ENCODE measurements around the gene AMH. TPM values are rescaled to one million over a fixed set of nuclear protein-coding genes. Genes with fewer than 3 reads are reported as not detected.

AMH gene
- total RNA-seq, 3 donors from 2014 or later (not counting 1 experiment from before 2014, with no cell fraction given) = 0.55 to 2.1 (median 0.88) TPM

GRCh38 chr19:2294687-2295335 is 45.7 kb downstream of the AMH start:
- peaks cover 36% of the 10 kb centered on the region for H3K4me1 ChIP-seq (ENCODE audit: control insufficient read depth, insufficient read depth, low read length)
- WGBS (ENCODE audit: insufficient coverage) = 71% methylated on average over 26 of the region's 26 CpGs
- H3K36me3 Mint-ChIP-seq = no peaks in the 10 kb centered on the region
- H3K27ac ChIP-seq (ENCODE audit: low read length) = no peak overlapping the region
- H3K36me3 ChIP-seq (ENCODE audit: control insufficient read depth, insufficient read depth, low read length) = peaks cover 4% of the 10 kb centered on the region
- no peak for ATAC-seq
- H3K27ac Mint-ChIP-seq = no peak overlapping the region
- intact Hi-C loops (cut with micrococcal nuclease) = no loop called here
- no peak overlapping the region for H3K4me3 Mint-ChIP-seq
- H3K9me3 ChIP-seq (ENCODE audit: control insufficient read depth, insufficient read depth, low read length) = no peaks in the 10 kb centered on the region
- H3K4me1 Mint-ChIP-seq = peaks cover 10 to 25% of the 10 kb centered on the region in 2 donors
- H3K9me3 Mint-ChIP-seq = no peaks in the 10 kb centered on the region
- H3K27me3 Mint-ChIP-seq (ENCODE audit: low read depth in 2 of 2) = no peaks in the 10 kb centered on the region
- DNase-seq = no peak
- no peak for TF ChIP-seq CTCF (IDR thresholded peaks at IDR 0.05)
- no peak overlapping the region for H3K4me3 ChIP-seq (ENCODE audit: low read length)
- H3K27me3 ChIP-seq (ENCODE audit: control insufficient read depth, insufficient read depth, low read length) = no peaks in the 10 kb centered on the region

- H3K36me3 ChIP-seq (ENCODE audit: control insufficient read depth, insufficient read depth, low read length) = peaks cover 4% of the 10 kb centered on the region
- WGBS (ENCODE audit: insufficient coverage) = 73% methylated on average over 16 of the region's 16 CpGs
- H3K4me3 Mint-ChIP-seq = no peak overlapping the region
- intact Hi-C loops (cut with micrococcal nuclease) = no loop called here
- peaks cover 34% of the 10 kb centered on the region for H3K4me1 ChIP-seq (ENCODE audit: control insufficient read depth, insufficient read depth, low read length)
- H3K4me1 Mint-ChIP-seq = peaks cover 8 to 21% of the 10 kb centered on the region in 2 donors
- H3K27ac Mint-ChIP-seq = no peak overlapping the region
- no peaks in the 10 kb centered on the region for H3K9me3 ChIP-seq (ENCODE audit: control insufficient read depth, insufficient read depth, low read length)
- H3K27ac ChIP-seq (ENCODE audit: low read length) = no peak overlapping the region
- no peaks in the 10 kb centered on the region for H3K36me3 Mint-ChIP-seq
- H3K27me3 ChIP-seq (ENCODE audit: control insufficient read depth, insufficient read depth, low read length) = no peaks in the 10 kb centered on the region
- no peak for DNase-seq
- no peak for TF ChIP-seq CTCF (IDR thresholded peaks at IDR 0.05)
- no peaks in the 10 kb centered on the region for H3K27me3 Mint-ChIP-seq (ENCODE audit: low read depth in 2 of 2)
- no peak overlapping the region for H3K4me3 ChIP-seq (ENCODE audit: low read length)
- ATAC-seq = no peak
- no peaks in the 10 kb centered on the region for H3K9me3 Mint-ChIP-seq
These were observed 47.0 kb downstream of the AMH start for GRCh38 chr19:2296141-2296540.

- H3K27me3 ChIP-seq (ENCODE audit: control insufficient read depth, insufficient read depth, low read length) = peaks cover 17% of the 10 kb centered on the region
- H3K9me3 ChIP-seq (ENCODE audit: control insufficient read depth, insufficient read depth, low read length) = no peaks in the 10 kb centered on the region
- peaks cover 29% of the 10 kb centered on the region for H3K4me1 ChIP-seq (ENCODE audit: control insufficient read depth, insufficient read depth, low read length)
- 69% methylated on average over 14 of the region's 17 CpGs for WGBS (ENCODE audit: insufficient coverage)
- no peak for TF ChIP-seq CTCF (IDR thresholded peaks at IDR 0.05)
- Mint-ChIP-seq H3K27ac (peak overlapping the region in 1 of 2 donors; percentile 49), H3K27me3 (ENCODE audit: low read depth in 2 of 2) (peaks cover 19 to 21% of the 10 kb centered on the region in 2 donors), H3K9me3 (no peaks in the 10 kb centered on the region), H3K4me3 (no peak overlapping the region), H3K36me3 (no peaks in the 10 kb centered on the region), H3K4me1 (peaks cover 7 to 27% of the 10 kb centered on the region in 2 donors)
- DNase-seq = no peak
- H3K36me3 ChIP-seq (ENCODE audit: control insufficient read depth, insufficient read depth, low read length) = no peaks in the 10 kb centered on the region
- H3K4me3 ChIP-seq (ENCODE audit: low read length) = no peak overlapping the region
- ATAC-seq = no peak
- intact Hi-C loops (cut with micrococcal nuclease) = no loop called here
- H3K27ac ChIP-seq (ENCODE audit: low read length) = no peak overlapping the region
These were observed 51.4 kb downstream of the AMH start for GRCh38 chr19:2300533-2300932.

Other genes with a start within 250 kb of the AMH start
- gene BTBD2, start 233.6 kb upstream of the AMH start, total RNA-seq = 10 to 100 TPM; 47.6 to 57.0 (median 53.4) TPM
- gene MKNK2, start 198.1 kb upstream of the AMH start, total RNA-seq = 100 to 1,000 TPM; 259 to 389 (median 322) TPM
- 100 to 1,000 TPM; 239 to 314 (median 246) TPM for gene MOB3A, start 153.0 kb upstream of the AMH start, total RNA-seq
- 1 to 10 TPM; 3.3 to 7.6 (median 7.1) TPM for gene IZUMO4, start 152.4 kb upstream of the AMH start, total RNA-seq
- 10 to 100 TPM; 74.6 to 93.1 (median 87.5) TPM for gene AP3D1, start 97.8 kb upstream of the AMH start, total RNA-seq
- 10 to 100 TPM; 42.5 to 62.1 (median 54.3) TPM for gene DOT1L, start 85.4 kb upstream of the AMH start, total RNA-seq
- 10 to 100 TPM; 36.7 to 45.8 (median 44.7) TPM for gene PLEKHJ1, start 13.0 kb upstream of the AMH start, total RNA-seq
- 100 to 1,000 TPM; 143 to 165 (median 147) TPM for gene SF3A2, start 12.5 kb upstream of the AMH start, total RNA-seq
- 1 to 10 TPM in 1 of 3 donors, under 1 TPM in 1, not detected in 1; 0.82 to 2.0 TPM for gene JSRP1, start 7.1 kb downstream of the AMH start, total RNA-seq
- gene PEAK3, start 32.9 kb downstream of the AMH start, total RNA-seq = 1 to 10 TPM; 5.7 to 9.5 (median 8.4) TPM
- gene LINGO3, start 58.8 kb downstream of the AMH start, total RNA-seq = 1 to 10 TPM in 1 of 3 donors, under 1 TPM in 2; 0.68 to 1.0 (median 0.84) TPM
- 10 to 100 TPM; 52.0 to 80.2 (median 77.4) TPM for gene LSM7, start 79.3 kb downstream of the AMH start, total RNA-seq
- 10 to 100 TPM; 63.2 to 83.8 (median 79.7) TPM for gene SPPL2B, start 79.4 kb downstream of the AMH start, total RNA-seq
- gene TMPRSS9, start 110.9 kb downstream of the AMH start, total RNA-seq = not detected
- 10 to 100 TPM; 24.7 to 30.4 (median 25.1) TPM for gene TIMM13, start 178.3 kb downstream of the AMH start, total RNA-seq
- 10 to 100 TPM; 12.0 to 23.7 (median 19.3) TPM for gene LMNB2, start 207.6 kb downstream of the AMH start, total RNA-seq
- gene GADD45B, start 226.8 kb downstream of the AMH start, total RNA-seq = 100 to 1,000 TPM; 198 to 247 (median 212) TPM

All from natural killer cell (primary cell).